GM12892 (cell line): ENCODE results near the gene PFN3.

Experiments
- POLR2A ChIP-seq: IDR thresholded peaks from 2 replicates; pipeline ENCODE4 v1.6.1; 2011; ENCODE audit warnings: low read depth, low read length, control low read depth
- POLR2AphosphoS5 ChIP-seq: IDR thresholded peaks from 2 replicates; pipeline ENCODE4 v1.6.1; 2011; ENCODE audit warnings: low read depth, low read length, control low read depth
- TAF1 ChIP-seq: IDR thresholded peaks from 2 replicates; pipeline ENCODE4 v1.6.1; 2011; ENCODE audit warnings: low read depth, mild to moderate bottlenecking, control low read depth, low read length, borderline replicate concordance

DNA sequence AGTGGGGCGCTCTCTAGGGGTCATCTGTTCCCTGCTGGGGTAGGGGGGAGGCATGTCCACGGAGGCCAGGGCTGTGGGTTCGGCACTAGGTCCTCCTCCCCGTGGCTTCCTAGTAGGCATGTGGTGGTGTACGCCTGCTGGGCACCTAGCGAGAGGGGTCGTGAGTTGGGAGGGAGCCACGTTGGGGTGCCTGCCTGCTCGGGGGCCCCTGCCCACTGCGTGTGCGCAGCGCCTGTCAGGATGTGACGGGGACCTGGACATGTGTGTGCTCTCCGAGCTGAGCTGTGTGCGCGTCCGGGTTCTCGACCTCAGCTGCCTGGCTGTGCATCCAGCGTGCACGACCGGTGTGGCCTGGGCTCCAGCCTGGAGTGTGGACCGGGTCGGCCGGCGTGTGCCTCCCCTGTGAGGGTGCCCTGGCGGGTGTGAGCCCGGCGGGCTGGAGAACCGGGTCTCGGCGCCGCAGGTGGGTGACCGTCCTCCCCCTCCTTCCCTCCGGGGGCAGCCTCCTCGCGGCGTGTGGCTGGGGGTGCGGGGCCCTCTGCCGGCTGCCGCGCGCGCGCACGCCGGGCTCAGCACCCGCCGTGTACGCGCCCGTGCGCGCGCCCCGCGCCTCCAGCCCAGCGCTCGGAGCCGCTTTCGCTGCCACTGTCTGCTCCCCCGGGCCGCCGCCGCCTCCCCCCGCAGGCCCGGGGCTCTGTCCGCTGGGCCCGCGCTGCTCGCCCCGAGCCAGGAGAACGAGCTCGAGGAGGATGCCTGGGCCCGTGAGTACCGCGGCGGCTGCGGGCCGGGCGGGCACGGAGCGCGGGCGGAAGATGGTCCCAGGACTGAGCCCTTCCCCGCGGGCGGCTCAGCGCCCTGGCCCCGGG lies 46.0 kb upstream of the PFN3 start, which contains the start of gene PRR7:
- TF ChIP-seq POLR2AphosphoS5 (peak; percentile 93), POLR2A (peak; percentile 86), TAF1 (no peak)
